ENCODE measurements around the gene EFCAB6. TPM values are rescaled to one million over a fixed set of nuclear protein-coding genes. Genes with fewer than 3 reads are reported as not detected.

Gene EFCAB6
- polyA plus RNA-seq, 12 donors, result 0.58 to 1.6 (median 1.2) TPM; not detected in 2

DNA sequence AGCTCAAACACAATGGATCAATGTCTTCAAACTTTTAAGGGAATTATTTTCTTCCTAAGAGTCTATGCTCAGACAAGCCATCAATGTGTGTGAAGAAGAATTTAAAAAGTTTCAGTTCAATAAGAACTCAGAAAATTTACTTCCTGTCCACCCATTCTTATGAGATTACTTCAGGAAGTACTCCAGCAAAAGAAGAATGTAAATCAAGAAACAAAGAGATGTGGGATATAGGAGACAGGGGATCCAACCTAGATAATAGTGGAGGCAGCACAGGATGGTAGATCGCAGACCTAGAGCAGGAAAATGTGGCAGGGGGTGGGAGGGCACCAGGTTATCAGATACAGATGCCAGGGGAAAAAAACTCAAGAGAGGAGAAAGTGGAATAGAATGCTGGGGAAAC is 229.7 kb downstream of the EFCAB6 start:
- no peak for DNase-seq

DNA sequence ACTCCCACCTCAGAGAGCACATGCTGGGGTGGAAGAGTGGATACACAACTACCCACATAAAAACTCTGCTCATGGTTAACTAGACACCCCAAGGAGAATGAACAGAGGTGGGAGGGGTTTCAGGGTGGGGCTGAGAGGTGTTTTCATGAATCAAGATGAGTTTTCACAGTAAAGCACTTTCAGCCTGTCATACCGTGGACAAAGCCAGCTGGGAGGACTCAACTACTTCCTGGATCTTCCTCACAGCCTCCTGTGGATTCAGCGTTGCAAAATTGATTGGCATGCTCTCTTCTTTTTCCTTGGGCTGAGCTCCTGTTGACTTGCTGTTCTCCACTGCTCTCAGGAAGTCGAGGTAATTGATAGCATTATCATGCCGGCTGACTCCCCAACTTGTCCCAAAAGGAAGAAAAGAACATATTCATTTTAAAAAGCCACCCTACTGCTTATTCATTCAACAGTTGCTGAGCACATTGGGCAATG is 231.8 kb downstream of the EFCAB6 start:
- DNase-seq, result no peak

DNA sequence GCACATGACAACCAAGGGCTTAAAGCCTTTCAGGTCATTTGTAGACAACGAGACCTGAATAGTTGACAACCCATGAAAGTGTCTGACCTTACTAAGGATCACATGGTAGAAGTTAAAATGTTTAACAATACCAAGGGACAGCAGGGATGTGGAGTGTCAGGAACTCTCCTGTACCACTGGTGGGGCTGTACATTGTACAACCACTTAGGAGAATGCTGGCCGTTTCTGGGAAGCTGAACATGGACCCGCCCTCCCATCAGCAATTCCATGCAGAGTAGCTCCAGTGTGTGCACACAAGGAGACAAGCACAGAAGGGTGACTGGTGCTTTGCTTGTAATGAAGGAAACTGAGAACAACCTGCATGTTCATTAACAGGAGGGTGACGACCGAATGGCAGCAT is 237.4 kb downstream of the EFCAB6 start:
- DNase-seq, result no peak

DNA sequence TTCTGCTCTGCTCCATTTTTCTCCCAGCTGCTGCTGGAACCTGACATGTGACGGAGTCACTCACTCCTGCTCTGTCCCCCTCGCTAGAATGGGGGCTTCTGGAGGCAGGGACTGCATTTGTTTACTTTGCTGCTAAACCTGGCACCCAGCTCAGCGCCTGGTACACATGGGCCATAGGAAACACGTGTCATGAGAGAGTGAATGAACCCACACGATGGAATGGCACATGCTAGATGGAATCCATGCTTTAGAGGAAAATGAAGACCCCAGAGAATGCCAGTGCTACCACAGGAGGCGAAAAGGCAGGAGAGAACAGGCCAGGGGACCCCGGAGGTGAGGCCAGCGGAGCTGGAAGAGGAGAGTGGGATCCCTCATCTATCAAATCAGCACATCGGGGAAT is 239.4 kb downstream of the EFCAB6 start:
- no peak for DNase-seq

DNA sequence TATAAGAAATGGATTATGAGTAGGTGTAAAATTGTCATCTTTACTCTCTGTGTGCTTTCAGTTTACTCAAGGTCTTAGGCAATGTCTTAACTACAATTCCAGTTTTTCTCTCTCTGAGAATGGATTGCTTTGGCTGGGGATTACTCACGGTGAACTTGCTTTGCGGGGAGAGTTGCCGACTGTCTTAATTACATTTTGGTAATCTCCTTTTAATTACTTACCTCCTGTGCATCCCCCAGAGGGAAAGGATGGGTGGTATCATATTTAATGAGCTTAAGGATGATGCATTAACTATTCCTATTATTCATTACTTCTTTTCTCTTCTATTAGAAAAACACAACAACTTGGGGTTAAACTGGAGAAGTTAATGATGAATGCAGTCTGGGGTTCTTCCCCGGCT is 240.9 kb downstream of the EFCAB6 start:
- DNase-seq, result no peak

DNA sequence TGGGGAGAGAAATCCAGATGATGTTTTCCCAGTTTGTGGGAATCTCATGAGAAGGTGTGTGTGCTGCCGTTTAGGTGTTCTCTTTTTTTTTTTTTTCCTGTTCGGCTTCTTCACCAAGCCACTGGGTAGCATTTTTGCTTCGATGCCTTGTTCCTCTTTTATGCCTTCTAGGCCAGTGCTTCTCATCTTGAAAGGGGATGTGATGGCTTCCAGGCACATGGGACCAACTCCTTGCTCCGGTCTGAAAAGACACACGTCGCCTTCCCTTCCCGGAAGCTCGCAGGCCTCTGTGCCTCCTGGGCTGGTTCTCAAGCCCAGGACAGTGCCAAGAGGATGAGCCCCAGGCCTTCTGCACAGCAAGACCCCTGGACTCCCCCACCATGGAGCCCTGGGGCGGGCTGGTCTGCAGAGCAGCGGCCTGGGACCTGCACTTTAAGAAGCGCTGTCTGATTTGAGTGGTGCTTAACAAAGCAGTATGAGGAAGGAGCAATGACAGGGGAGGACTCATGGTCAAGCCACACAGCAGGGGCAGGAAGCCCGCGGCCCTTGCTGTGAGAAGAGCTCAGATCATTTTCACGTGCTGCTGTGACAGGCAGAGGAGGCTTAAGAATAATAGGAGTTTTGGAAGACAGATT is 241.5 kb downstream of the EFCAB6 start:
- DNase-seq, result no peak

DNA sequence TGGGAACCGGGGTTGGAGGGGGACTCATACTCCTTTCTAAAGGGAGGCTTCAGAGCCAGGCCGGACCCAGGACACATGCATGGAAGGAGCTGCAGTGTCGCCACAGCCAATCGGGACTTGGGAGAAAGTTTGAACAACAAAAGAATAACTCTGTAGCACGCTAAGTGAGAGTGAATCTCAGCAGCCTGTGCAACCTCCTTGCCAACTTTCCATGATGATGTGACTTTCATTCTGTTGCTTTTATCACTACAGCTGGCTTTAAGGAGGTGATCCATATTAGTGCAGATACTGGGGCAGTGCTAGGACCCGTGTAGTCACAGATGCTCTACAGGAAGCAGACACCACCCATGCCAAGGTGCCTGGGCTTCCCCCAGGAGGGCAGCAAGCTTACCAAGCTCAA is 243.0 kb downstream of the EFCAB6 start:
- DNase-seq, result no peak

DNA sequence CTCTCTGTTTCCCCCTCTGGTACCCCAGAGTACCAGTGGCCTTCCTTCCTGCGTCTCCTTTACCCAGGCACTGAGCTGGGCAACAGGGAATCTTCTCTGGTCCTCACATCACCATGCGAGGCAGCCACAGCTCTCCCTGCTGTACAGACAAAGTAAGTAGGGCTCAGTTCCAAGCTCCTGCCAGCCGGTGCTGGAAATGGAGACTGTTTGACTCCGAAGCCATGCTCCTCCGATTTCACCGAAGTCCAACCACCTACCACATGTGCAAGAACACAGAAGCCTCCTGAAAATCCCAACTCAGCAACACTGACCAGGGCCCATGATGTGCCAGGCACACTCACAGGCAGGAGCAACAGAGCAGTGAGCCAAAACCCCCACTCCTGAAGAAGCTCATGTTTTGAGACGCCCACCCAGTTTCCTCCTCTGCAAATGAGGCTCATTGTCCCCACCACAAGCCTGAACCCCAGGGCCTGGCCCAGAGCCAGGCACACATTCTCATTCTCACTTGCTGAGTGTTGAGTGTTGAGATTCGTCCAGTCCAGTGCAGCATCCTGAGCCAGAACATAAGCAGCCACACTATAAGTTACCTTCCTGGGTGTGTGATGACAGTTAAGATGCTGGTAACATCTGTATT is 244.3 kb downstream of the EFCAB6 start:
- DNase-seq, result no peak

DNA sequence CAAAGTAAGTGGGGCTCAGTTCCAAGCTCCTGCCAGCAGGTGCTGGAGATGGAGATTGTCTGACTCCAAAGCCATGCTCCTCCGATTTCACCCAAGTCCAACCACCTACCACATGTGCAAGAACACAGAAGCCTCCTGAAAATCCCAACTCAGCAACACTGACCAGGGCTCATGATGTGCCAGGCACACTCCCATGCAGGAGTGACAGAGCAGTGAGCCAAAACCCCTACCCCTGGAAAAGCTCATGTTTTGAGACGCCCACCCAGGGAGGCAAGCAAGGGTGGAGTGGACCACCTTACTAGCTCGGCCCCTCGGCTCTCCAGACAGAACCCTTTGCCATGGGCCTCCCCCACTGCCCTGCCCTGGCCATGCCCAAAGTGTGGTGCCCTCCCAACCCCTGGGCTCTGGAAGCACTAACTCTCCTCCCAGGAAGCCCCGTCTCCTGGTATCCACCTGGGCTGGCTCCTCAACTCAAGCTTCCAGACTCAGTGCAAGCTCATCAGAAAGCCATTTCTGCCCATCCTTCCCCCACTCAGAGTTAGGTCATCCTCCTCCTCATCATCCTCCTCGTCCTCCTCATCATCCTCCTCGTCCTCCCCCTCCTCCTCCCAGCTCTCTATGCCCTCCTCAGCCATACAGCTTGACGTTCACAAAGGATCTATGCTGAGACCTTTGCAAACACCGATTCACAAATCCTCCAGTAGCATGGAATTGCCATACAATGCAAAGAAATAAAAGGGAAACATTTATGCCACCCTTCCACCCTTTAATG is 245.4 kb downstream of the EFCAB6 start:
- no peak for DNase-seq

DNA sequence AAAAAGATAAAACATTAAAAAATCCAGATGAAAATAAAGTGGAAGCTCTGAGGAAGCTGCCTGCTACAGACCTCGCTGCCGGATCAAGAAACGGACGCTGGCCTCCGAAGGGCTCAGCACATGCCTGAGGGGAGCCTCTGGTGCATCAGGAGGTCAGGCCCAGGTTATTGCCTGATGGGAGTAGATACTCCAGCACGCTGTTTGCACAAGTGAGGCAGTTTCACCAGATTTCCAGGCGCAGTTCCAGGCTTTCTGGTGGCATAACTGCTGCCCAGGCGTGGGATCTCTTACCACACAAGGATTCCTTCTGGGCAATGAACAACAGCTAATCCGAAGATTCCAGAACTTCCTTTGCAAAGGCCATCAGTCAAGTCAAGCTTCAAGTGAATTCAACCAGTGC is 246.1 kb downstream of the EFCAB6 start:
- DNase-seq, result no peak

DNA sequence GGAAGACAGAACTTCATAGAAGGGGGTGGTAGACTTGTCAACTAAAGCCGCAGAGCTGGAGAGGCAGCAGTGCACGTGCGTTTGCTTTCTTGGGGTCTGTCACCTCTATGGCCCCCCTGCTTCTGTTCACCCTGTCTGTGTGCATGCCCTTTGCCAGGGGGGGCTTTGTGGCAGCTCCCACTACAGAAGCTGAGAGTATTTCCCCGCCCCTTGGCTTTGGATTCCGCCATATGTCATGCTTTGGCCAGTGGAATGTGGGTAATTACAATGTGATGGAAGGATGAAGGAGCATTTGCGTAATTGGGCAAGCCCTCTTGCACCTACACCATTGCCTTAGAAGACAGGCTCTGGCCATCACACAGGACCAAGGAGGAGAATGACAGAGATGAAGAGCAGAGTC is 247.2 kb downstream of the EFCAB6 start:
- no peak for DNase-seq

DNA sequence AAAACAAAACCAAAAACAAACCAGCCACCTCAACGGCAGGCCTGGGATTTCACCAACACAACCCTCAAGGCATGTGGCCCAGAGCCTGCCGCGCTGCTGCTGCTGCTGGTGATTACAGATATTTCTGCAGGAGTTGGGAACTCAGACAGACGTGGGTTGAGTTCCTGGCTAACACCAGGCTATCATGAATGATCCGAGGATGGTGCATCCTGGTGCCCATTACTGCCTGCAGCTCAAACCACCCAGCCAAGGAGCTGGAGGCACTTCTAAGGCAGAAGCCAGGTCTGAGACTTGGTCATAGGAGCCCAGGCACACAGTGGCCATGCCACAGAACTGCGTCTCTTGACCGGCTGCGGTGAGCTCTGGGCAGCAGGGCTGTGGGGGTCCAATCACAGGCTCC is 248.5 kb downstream of the EFCAB6 start:
- DNase-seq, result no peak

DNA sequence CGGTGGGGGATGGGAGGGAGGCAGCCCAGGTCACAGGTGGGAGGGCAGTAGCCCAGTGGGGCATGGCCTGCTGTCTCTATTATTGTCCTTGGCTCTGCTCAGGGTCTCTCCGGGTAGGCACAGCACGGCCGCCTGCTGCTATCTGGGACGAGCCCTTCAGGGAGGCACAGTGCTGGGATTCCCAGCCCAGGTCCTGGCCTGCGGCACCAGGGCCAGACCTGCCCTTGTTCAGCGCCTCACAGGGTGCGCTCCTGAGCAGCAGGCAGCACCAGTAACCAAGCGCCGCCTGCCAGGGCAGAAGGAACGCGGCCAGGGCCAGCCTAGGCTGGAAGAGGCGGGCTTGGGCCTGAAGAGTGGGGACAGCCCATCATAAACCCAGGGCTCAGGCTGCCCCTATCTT is 249.3 kb downstream of the EFCAB6 start:
- no peak for DNase-seq

DNA sequence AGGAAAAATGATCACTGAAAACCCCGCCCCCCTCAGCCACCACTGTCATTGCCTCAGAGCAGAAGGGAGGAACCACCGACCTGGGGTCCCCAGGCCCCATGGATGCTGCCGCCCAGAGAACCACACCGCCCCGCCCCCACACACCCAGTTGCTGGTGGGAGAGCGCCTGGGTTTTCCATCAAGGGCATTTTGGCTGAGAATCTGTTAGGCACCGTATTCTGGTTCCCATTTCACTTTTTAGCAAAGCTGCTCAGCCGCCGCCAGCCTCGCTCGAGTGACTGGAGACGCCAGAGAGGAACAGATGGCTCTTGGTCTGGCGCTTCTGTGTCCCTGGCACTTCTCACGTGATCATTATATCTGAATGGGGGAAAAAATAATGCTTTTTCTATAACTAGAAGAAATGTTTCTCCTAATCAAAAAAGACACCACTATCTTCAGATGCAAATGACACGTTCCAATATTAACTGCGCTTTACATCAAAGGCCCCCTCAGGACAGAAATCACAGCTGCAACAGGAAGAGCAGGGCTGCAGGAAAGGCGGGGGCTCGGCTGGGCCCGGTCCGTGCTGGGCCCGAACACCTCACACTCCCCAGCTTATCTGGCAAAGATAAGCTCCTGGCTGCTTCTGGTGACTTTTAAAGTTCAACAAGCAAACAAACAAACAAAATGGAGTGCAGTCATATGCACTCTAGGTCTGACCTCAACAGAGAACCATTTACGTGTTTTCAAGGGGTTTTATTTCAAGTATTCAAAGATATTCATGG is 250.5 kb downstream of the EFCAB6 start:
- no peak for DNase-seq

DNA sequence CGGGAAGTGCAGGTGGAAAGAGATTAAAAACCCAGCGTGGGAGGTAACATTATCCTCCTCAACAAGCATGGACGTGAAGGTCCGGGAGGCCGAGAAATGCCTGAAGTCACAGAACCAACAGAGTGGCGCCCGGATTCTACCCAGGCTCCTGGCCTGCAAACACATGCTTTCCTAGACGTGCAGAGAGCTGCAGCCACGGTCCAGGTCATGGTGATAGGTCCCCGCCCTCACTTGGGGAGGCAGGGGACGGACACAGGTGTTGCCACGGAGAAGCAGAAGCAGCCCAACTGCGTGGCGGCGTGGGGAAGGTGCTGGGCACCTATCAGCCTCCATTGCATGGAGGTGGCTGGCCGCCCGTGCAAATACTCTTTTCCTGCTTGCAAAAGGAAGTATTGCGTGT is 251.5 kb downstream of the EFCAB6 start:
- DNase-seq, result no peak

DNA sequence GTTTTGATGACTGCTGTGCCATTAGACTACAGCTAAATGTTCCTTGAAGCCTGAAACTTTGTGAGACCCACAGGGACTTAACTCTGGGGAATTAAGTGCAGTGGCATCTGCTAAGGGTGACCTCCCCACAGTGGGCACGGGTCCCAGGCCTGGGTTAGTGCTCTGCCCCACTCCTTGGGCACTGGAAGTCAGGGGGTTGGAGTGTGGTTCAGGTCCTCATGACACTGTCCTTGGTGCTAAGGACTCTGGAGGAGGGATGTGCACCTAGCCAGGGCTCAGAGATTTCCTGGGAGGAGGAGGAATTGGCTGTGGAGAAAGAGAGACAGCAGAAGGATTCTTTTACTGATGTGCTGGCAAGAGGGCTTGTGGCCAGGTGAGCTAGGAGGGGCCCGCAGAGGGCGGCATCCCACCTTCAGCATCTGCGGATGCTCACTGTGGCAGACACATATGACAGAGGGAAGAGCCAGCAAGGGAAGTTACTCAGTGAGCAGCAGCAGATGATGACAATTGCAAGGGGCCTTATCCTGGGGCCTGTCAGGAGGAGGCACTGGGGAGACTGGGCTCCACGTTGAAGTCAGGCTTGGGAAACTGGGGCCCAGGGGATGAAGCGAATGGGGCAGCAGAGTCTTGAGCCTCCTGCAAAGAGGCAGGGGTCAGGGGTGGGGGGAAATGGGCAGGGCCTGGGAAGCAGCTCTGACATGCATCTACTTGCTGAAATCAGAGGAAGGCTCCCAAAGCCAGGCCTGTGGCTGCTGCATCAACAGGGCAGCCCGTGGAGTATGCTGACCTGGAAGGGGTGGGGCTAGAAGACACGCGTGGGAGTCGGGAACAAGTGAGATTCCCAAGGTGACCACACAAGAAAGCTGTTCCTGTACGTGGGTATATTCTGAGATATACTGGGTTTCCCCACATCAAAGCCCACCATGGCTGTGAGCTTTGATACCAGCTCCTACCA is 256.3 kb downstream of the EFCAB6 start:
- DNase-seq, result no peak

DNA sequence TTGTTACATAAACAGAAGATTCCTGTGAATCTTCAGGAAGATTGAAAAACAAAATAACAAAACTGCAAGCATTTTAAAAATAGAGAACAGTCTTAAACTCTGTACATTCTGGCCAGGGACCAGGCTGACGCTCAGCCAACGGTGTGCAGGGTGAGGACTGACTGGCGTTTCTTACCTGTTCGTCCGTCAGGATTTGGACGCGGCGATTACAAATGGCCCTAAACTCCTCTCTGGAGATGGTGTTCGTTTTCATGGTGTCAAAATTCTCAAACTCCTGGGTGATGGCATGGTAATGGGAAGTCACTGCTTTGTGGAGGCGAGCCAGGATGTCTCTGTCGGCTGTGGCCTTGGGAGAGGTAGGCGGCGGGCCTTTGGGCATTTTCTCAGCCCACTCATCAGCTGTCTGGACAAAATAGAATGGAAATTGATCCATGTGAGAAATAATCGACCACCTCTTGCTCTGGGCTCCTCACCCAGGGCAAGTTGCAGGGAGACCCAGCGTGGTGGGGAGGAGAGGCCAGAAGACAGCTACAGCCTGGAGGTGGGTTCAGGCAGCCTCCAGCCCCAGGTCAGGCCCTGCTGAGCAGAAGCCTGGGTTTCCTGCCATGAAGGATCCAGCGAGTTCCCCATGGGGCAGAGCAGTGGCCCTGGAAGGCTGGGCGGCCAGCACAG is 257.3 kb downstream of the EFCAB6 start:
- DNase-seq, result no peak

DNA sequence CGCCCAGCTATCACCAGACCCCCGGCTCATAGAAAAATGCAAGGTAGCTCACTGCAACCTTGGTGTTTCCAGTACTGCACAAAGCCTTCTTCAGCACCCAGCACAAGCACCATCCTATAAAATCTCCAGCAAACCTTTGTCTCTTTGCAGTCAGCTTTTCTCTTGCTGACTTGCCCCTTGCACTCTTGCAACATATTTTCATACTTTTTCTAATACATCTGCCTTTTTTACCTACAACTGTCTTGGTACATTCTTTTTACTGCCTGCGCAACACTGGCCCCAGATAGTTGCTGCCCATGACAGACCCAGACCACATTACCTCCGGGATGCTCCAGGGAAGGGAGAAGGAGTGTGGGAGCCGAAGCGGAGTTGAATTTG is 257.9 kb downstream of the EFCAB6 start:
- no peak for DNase-seq

DNA sequence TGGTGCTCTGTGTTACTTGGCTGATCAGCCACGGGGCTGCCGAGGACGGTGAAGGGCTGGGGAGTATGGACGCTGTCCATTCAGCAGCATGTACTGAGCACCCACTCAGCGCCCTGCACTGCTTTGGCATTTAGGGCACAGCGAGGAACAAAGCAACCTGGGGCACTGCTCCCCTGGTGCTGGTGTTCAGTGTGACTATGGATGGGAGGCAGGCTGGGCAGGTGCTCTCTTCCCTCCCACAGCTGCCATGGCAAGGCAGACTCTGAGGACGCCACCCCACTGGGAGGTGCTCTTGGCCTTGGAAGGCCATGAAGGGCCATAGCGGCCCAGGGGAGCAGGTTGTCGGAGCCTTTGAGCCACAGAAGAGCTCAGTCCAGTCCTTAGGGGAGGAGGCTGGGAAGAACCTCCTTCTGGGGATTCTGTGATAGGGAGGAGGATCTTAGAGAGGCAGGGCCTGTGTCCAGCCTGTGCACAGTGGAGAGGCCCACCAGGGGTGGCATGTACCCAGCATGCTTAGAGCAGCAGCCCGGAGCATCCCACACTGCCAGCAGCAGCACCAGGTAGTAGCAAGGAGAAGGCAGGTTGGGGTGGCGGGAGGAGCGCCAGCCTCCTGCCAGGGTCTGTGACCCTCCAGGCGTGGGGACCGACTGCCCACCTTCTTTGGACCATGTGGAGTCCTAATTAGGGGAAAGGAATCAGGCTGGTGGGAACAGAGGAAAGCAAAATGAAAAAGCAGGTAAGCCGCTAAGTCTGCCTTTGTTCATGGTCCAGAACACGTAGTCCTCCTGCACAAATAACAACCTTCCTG is 258.4 kb downstream of the EFCAB6 start:
- no peak for DNase-seq

DNA sequence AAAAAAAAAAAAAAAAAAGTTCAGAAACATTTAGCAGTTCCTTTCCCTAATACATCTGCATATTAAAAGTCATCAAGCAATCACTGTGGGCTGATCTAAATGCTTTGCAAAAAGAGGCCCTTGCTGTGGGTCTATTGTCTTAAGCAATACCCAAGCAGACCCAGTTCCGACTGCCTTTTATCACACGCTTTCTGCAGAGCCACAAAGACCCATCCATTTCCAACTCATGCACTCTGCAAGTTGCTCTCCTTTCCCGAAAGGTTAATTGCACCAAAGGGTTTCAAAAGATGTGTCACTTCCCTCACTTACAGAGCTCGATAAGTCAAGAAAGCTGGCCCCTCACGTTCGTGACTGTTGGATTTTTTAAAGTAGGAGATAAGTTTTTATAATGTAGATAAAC is 261.4 kb downstream of the EFCAB6 start:
- DNase-seq, result no peak
